Measurements from ENCODE around the gene PRKCI. TPM values are rescaled to one million over a fixed set of nuclear protein-coding genes. Genes with fewer than 3 reads are reported as not detected.
A peak's percentile ranks its signal among the peaks of the same experiment; 100 is the strongest.

The PRKCI gene
- 100 to 1,000 TPM in 1 of 4 donors, 10 to 100 TPM in 3; 38.6 to 123 (median 50.2) TPM for total RNA-seq

GRCh38 chr3:170221924-170222646, at the start of gene PRKCI:
Gene PRKCI, plus strand, starts transcription at chr3:170222424. Its CDS starts 246 bp downstream, at chr3:170222670.
- DNase-seq (ENCODE audit: low spot score in 2 of 2) = peak; percentile 92 to 98
- intact Hi-C loops (cut with DNase I; ENCODE audit: low total_unique reads) = no loop called here
- TF ChIP-seq CTCF (IDR thresholded peaks at IDR 0.05) (no peak), POLR2A (IDR thresholded peaks at IDR 0.05) (no peak)
- 0 to 1% methylated on average over 28 to 48 of the region's 60 CpGs for WGBS, 2 donors
- peak within 1 kb of the TSS; percentile 84 for H3K4me3 ChIP-seq (ENCODE audit: low read depth, poor library complexity, severe bottlenecking)

GRCh38 chr3:170178651-170179050, 43.6 kb upstream of the PRKCI start:
- TF ChIP-seq POLR2A (IDR thresholded peaks at IDR 0.05) (no peak), CTCF (IDR thresholded peaks at IDR 0.05) (no peak)
- H3K4me3 ChIP-seq (ENCODE audit: low read depth, poor library complexity, severe bottlenecking) = no peak overlapping the region
- intact Hi-C loops (cut with DNase I; ENCODE audit: low total_unique reads) = no loop called here
- WGBS, 2 donors = 80 to 89% methylated on average over 3 of the region's 3 CpGs
- DNase-seq (ENCODE audit: low spot score in 2 of 2) = no peak

GRCh38 chr3:170179432-170179831, 42.8 kb upstream of the PRKCI start:
- no peak for DNase-seq (ENCODE audit: low spot score in 2 of 2)
- H3K4me3 ChIP-seq (ENCODE audit: low read depth, poor library complexity, severe bottlenecking) = no peak overlapping the region
- WGBS, 2 donors = 49 to 68% methylated on average over 1 of the region's 1 CpG
- no peak for TF ChIP-seq POLR2A (IDR thresholded peaks at IDR 0.05)
- no peak for TF ChIP-seq CTCF (IDR thresholded peaks at IDR 0.05)
- intact Hi-C loops (cut with DNase I; ENCODE audit: low total_unique reads) = no loop called here

GRCh38 chr3:170180079-170180907, 41.9 kb upstream of the PRKCI start:
- 16 to 19% methylated on average over 16 of the region's 16 CpGs for WGBS, 2 donors
- peak overlapping the region; percentile 92 for H3K4me3 ChIP-seq (ENCODE audit: low read depth, poor library complexity, severe bottlenecking)
- DNase-seq (ENCODE audit: low spot score in 2 of 2) = no peak
- intact Hi-C loops (cut with DNase I; ENCODE audit: low total_unique reads) = no loop called here
- TF ChIP-seq CTCF (IDR thresholded peaks at IDR 0.05) = no peak
- no peak for TF ChIP-seq POLR2A (IDR thresholded peaks at IDR 0.05)

GRCh38 chr3:170180908-170181885, 41.0 kb upstream of the PRKCI start, which contains the start of gene PHC3:
Gene PHC3, minus strand, starts transcription at chr3:170181733. Its CDS starts 18 bp downstream, at chr3:170181715.
- intact Hi-C loops (cut with DNase I; ENCODE audit: low total_unique reads) = no loop called here
- DNase-seq (ENCODE audit: low spot score in 2 of 2) = peak; percentile 92 to 98
- H3K4me3 ChIP-seq (ENCODE audit: low read depth, poor library complexity, severe bottlenecking) = peak within 1 kb of the TSS; percentile 92
- 1% methylated on average over 36 to 47 of the region's 71 CpGs for WGBS, 2 donors
- TF ChIP-seq POLR2A (IDR thresholded peaks at IDR 0.05) (peak in 1 of 2 donors; percentile 68), CTCF (IDR thresholded peaks at IDR 0.05) (no peak)

Data from lower leg skin (tissue), 4 donors.